Fibroblast of lung (primary cell): Measurements from ENCODE around the gene HBM. TPM values are rescaled to one million over a fixed set of nuclear protein-coding genes. Genes with fewer than 3 reads are reported as not detected.
A peak's percentile ranks its signal among the peaks of the same experiment; 100 is the strongest.
"Not testable (repeated sequence)": the region's sequence is repeated elsewhere in the genome, so short reads cannot be mapped to it uniquely, and the experiment has no call there.

Source experiments
- DNase-seq, 2 donors: peaks; one replicate each; pipeline versions ENCODE4 v3.0.0 to v3.0.0-alpha.2; 2010; ENCODE audit warnings: low read depth in 2 of 2
- H2AFZ ChIP-seq: 2 replicates; pipeline ENCODE4 v1.5.1; 2012; ENCODE audit warnings: low read length, control low read depth, inconsistent platforms
- H3K27ac ChIP-seq: 2 replicates; pipeline ENCODE4 v1.5.1; 2011; ENCODE audit warnings: low read length, control low read depth; ENCODE audit not compliant: insufficient read depth
- H3K27me3 ChIP-seq: 2 replicates; pipeline ENCODE4 v1.5.1; 2011; ENCODE audit warnings: mild to moderate bottlenecking, low read length; ENCODE audit not compliant: control insufficient read depth, insufficient read depth
- H3K36me3 ChIP-seq: 2 replicates; pipeline ENCODE4 v1.5.1; 2011; ENCODE audit warnings: low read length; ENCODE audit not compliant: control insufficient read depth, insufficient read depth
- H3K4me1 ChIP-seq: 2 replicates; pipeline ENCODE4 v1.5.1; 2011; ENCODE audit warnings: low read length; ENCODE audit not compliant: control insufficient read depth, insufficient read depth; ENCODE audit errors: extremely low read depth
- H3K4me2 ChIP-seq: 2 replicates; pipeline ENCODE4 v1.5.1; 2011; ENCODE audit warnings: low read length, control low read depth; ENCODE audit not compliant: insufficient read depth; ENCODE audit errors: extremely low read depth
- H3K4me3 ChIP-seq, 4 experiments: fragments of 200-600 bp in 1 of 4; sonication (generic) in 1 of 4; replicated peaks in 1 of 4; 2 replicates each; pipeline ENCODE4 v1.5.1; 2011 to 2016; ENCODE audit warnings: low read length in 4 of 4, low read depth in 3 of 4, mild to moderate bottlenecking in 3 of 4, control low read depth in 2 of 4, inconsistent platforms in 1 of 4, mixed read lengths in 1 of 4; ENCODE audit not compliant: insufficient read depth in 1 of 4; ENCODE audit errors: control extremely low read depth in 1 of 4
- H3K79me2 ChIP-seq: 2 replicates; pipeline ENCODE4 v1.5.1; 2012; ENCODE audit warnings: mild to moderate bottlenecking, low read length, inconsistent platforms; ENCODE audit not compliant: control insufficient read depth, insufficient read depth
- H3K9ac ChIP-seq: 2 replicates; pipeline ENCODE4 v1.5.1; 2011; ENCODE audit warnings: mild to moderate bottlenecking, low read length, control low read depth; ENCODE audit not compliant: insufficient read depth
- H3K9me3 ChIP-seq: 2 replicates; pipeline ENCODE4 v1.5.1; 2012; ENCODE audit warnings: low read depth, low read length; ENCODE audit not compliant: control insufficient read depth, insufficient read depth
- H4K20me1 ChIP-seq: 2 replicates; pipeline ENCODE4 v1.5.1; 2011; ENCODE audit warnings: low read length; ENCODE audit not compliant: control insufficient read depth, insufficient read depth; ENCODE audit errors: extremely low read depth
- EZH2 ChIP-seq: IDR thresholded peaks from 2 replicates; pipeline ENCODE4 v1.5.1; 2012; ENCODE audit warnings: low read length, control low read depth, mild to moderate bottlenecking; ENCODE audit errors: missing control alignments
- polyA plus RNA-seq, 2 donors: library from polyadenylated mRNA; depleted of rRNA in 1 of 2; stranded (reverse) in 1 of 2; unstranded in 1 of 2; fragments of >200 nt; gene quantifications; 2 replicates each; pipeline ENCODE4 v1.2.1, GENCODE V29; 2011 to 2012; ENCODE audit warnings: missing spikeins in 1 of 2
- total RNA-seq: library from RNA; depleted of rRNA; stranded (reverse); fragments of >200 nt; gene quantifications from 2 replicates; pipeline ENCODE4 v1.2.1, GENCODE V29; 2014
- TF ChIP-seq, protein P1 (sequence below), 2 donors: IDR thresholded peaks in 1 of 2; conservative IDR thresholded peaks in 1 of 2; 1 replicate in 1 of 2; 2 replicates in 1 of 2; pipeline ENCODE4 v1.5.1; 2011 to 2012; ENCODE audit warnings: low read length in 2 of 2, control low read depth in 1 of 2, inconsistent platforms in 1 of 2, low read depth in 1 of 2, mild to moderate bottlenecking in 1 of 2

HBM gene
- total and polyA plus RNA-seq, 2 donors (not counting 1 experiment from before 2014, with no cell fraction given): not detected

DNA sequence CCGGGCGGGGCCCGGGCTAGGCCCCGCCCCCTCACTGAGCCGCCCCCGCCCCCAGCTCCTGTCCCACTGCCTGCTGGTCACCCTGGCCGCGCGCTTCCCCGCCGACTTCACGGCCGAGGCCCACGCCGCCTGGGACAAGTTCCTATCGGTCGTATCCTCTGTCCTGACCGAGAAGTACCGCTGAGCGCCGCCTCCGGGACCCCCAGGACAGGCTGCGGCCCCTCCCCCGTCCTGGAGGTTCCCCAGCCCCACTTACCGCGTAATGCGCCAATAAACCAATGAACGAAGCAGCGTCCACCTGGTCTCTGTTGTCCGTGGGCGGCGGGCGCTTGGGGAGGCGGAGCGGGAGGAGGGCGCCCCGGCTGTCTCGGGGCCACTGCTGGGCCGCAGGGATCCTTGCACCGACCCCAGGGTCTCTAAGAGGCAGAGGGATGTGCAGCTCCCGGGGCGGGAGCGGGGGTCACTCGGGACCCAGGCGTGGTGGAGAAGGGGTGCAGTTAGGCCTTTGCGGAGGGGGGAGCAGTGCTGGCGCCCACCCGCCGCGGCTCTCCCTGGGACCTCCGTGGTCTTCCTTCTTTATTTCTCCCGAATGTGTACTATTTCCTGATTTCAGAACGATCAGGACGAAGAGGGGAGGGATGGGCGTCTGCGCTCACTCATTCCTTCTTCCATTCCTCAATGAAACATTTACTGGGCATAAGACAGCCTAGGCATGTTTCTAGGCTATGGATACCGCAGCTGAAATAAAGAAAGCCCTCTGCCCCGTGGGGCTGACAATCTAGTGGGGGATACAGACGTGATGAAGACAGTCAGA, 11.4 kb upstream of the HBM start:
- Histone ChIP-seq H3K4me3 (peak overlapping the region; percentile 40 to 58 (median 54)), H3K27me3 (peaks cover 9% of the 10 kb centered on the region), H3K27ac (no peak overlapping the region), H3K9me3 (no peaks in the 10 kb centered on the region), H3K4me2 (peak overlapping the region; percentile 85), H4K20me1 (no peaks in the 10 kb centered on the region), H3K79me2 (no peaks in the 10 kb centered on the region), H3K9ac (peak overlapping the region; percentile 23), H3K4me1 (peaks cover 4% of the 10 kb centered on the region), H2AFZ (peak overlapping the region; percentile 57), H3K36me3 (no peaks in the 10 kb centered on the region)
- TF ChIP-seq, protein P1, sequence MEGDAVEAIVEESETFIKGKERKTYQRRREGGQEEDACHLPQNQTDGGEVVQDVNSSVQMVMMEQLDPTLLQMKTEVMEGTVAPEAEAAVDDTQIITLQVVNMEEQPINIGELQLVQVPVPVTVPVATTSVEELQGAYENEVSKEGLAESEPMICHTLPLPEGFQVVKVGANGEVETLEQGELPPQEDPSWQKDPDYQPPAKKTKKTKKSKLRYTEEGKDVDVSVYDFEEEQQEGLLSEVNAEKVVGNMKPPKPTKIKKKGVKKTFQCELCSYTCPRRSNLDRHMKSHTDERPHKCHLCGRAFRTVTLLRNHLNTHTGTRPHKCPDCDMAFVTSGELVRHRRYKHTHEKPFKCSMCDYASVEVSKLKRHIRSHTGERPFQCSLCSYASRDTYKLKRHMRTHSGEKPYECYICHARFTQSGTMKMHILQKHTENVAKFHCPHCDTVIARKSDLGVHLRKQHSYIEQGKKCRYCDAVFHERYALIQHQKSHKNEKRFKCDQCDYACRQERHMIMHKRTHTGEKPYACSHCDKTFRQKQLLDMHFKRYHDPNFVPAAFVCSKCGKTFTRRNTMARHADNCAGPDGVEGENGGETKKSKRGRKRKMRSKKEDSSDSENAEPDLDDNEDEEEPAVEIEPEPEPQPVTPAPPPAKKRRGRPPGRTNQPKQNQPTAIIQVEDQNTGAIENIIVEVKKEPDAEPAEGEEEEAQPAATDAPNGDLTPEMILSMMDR (conservative IDR thresholded peaks at IDR 0.05 in 1 of 2, IDR thresholded peaks at IDR 0.05 in 1 of 2; ENCODE audit: low read depth in 1 of 2, low read length in 2 of 2): no peak
- TF ChIP-seq EZH2: no peak
- DNase-seq: peak; percentile 26 to 52

DNA sequence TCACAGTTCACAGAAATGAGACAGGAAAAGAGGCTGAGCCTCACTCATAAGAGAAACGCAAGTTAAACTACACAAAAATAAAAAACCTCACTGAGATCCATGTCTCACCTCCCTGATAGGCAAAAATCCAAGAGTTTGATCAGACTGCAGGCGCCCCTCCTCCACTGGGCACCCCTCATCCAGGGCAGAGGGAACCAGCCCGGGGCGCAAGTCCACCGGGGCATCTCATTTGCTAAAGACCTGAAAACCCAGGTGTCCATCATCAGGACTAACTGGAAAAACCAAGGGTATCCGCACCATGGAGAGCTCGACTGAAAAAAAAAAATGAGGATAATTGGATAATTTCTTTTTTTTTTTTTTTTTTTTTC, 10.8 kb upstream of the HBM start:
- no peaks in the 10 kb centered on the region for H3K79me2 ChIP-seq
- H3K4me2 ChIP-seq: peak overlapping the region; percentile 85
- H3K27me3 ChIP-seq: peaks cover 9% of the 10 kb centered on the region
- H2AFZ ChIP-seq: peak overlapping the region; percentile 57
- H3K4me3 ChIP-seq: peak overlapping the region; percentile 40 to 58 (median 54)
- H3K36me3 ChIP-seq: no peaks in the 10 kb centered on the region
- DNase-seq: no peak
- no peaks in the 10 kb centered on the region for H3K9me3 ChIP-seq
- H4K20me1 ChIP-seq: no peaks in the 10 kb centered on the region
- no peak overlapping the region for H3K9ac ChIP-seq
- no peak for TF ChIP-seq EZH2
- TF ChIP-seq, protein P1 (conservative IDR thresholded peaks at IDR 0.05 in 1 of 2, IDR thresholded peaks at IDR 0.05 in 1 of 2; ENCODE audit: low read depth in 1 of 2, low read length in 2 of 2): no peak
- peaks cover 4% of the 10 kb centered on the region for H3K4me1 ChIP-seq
- H3K27ac ChIP-seq: no peak overlapping the region

DNA sequence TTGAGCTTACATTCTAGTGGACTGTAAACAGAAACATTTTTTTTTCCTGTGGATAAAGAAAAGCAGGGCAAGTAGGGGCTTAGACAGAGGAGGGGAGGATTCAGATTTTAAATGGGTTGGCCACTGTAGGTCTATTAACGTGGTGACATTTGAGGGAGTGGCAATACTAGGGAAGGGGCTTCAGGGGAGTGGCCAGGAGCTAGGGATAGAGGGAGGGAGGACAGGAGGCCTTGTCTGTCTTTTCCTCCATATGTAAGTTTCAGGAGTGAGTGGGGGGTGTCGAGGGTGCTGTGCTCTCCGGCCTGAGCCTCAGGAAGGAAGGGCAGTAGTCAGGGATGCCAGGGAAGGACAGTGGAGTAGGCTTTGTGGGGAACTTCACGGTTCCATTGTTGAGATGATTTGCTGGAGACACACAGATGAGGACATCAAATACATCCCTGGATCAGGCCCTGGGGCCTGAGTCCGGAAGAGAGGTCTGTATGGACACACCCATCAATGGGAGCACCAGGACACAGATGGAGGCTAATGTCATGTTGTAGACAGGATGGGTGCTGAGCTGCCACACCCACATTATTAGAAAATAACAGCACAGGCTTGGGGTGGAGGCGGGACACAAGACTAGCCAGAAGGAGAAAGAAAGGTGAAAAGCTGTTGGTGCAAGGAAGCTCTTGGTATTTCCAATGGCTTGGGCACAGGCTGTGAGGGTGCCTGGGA, 6.5 kb upstream of the HBM start:
- H3K27me3 ChIP-seq: peaks cover 9% of the 10 kb centered on the region
- no peak for TF ChIP-seq EZH2
- TF ChIP-seq, protein P1 (conservative IDR thresholded peaks at IDR 0.05 in 1 of 2, IDR thresholded peaks at IDR 0.05 in 1 of 2; ENCODE audit: low read depth in 1 of 2, low read length in 2 of 2): no peak
- H3K9me3 ChIP-seq: no peaks in the 10 kb centered on the region
- H4K20me1 ChIP-seq: no peaks in the 10 kb centered on the region
- no peaks in the 10 kb centered on the region for H3K36me3 ChIP-seq
- H3K4me1 ChIP-seq: peaks cover 3% of the 10 kb centered on the region
- H3K4me3 ChIP-seq: no peak overlapping the region
- H3K79me2 ChIP-seq: no peaks in the 10 kb centered on the region
- no peak for DNase-seq
- no peak overlapping the region for H3K27ac ChIP-seq
- H3K9ac ChIP-seq: no peak overlapping the region
- no peak overlapping the region for H2AFZ ChIP-seq
- no peak overlapping the region for H3K4me2 ChIP-seq

DNA sequence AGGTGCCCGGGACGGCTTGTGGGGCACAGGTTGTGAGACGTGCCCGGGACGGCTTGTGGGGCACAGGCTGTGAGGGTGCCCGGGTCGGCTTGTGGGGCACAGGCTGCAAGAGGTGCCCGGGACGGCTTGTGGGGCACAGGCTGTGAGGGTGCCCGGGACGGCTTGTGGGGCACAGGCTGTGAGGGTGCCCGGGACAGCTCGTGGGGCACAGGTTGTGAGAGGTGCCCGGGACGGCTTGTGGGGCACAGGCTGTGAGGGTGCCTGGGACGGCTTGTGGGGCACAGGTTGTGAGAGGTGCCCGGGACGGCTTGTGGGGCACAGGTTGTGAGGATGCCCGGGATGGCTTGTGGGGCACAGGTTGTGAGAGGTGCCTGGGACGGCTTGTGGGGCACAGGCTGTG, 5.5 kb upstream of the HBM start:
- H4K20me1 ChIP-seq, DNase-seq, H3K79me2 ChIP-seq, H3K9me3 ChIP-seq, H2AFZ ChIP-seq, H3K36me3 ChIP-seq, H3K27me3 ChIP-seq, H3K4me3 ChIP-seq, H3K4me2 ChIP-seq, H3K4me1 ChIP-seq, H3K27ac ChIP-seq, H3K9ac ChIP-seq: not testable (repeated sequence)
